GM19438 (cell line): Measurements from ENCODE around the gene KIRREL1.

Experiments
- ATAC-seq: cut with Tn5 transposase; IDR thresholded peaks from one replicate; pipeline ENCODE4 v1.9.1; 2021; ENCODE audit warnings: low read depth; ENCODE audit not compliant: unreplicated experiment

The KIRREL1 gene

GRCh38 chr1:158062174-158062573 is 68.7 kb downstream of the KIRREL1 start:
- ATAC-seq: no peak

DNA sequence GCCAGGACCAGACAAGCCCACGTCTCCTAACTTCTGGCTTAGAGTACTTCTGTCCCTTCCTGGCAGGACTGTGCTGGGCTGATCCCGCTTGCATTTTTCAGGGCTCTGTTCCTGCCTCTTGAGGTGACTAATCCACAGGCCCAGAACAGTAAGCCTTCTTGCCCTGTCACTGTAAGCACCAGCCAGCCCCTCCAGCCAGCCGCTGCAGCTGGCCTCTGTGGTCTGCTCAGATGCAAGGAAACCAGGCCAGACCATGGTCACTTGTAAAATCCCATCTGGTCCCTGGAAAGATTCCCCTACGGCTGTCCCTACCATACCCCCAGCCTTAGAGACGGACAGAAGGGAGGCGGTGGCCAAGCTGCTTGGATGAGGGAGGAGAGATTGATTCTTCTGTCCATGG is 74.2 kb downstream of the KIRREL1 start:
- no peak for ATAC-seq

DNA sequence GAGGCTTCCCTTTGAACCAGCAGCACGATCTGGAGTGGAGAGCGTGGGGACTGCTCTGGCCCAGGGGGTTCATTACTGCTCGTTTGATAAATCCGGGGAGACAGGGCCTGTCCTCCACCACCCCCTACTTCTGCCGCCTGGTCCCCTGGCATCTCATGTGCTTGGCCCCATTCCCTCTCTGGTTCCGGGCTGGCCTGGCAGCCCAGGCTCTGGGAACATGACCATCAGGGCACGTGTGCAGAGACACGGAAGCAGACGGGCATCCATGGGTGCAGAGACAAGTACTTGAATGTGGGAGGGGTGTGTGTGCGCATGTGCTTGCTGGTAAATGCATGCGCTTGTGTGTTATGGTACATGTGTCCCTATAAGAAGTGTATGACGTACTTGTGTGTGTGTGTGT is 75.5 kb downstream of the KIRREL1 start:
- no peak for ATAC-seq

- no peak for ATAC-seq
Measured at GRCh38 chr1:158071138-158071537, 77.7 kb downstream of the KIRREL1 start.

GRCh38 chr1:158075078-158075477 is 81.6 kb downstream of the KIRREL1 start:
- ATAC-seq: no peak

GRCh38 chr1:158076441-158076840 is 83.0 kb downstream of the KIRREL1 start:
- no peak for ATAC-seq

GRCh38 chr1:158077411-158078256 is 84.2 kb downstream of the KIRREL1 start:
- ATAC-seq: no peak

GRCh38 chr1:158078569-158079080 is 85.2 kb downstream of the KIRREL1 start:
- no peak for ATAC-seq

- ATAC-seq: no peak
Measured at GRCh38 chr1:158080066-158080465, 86.6 kb downstream of the KIRREL1 start.

GRCh38 chr1:158084336-158084735 is 90.9 kb downstream of the KIRREL1 start:
- ATAC-seq: no peak

DNA sequence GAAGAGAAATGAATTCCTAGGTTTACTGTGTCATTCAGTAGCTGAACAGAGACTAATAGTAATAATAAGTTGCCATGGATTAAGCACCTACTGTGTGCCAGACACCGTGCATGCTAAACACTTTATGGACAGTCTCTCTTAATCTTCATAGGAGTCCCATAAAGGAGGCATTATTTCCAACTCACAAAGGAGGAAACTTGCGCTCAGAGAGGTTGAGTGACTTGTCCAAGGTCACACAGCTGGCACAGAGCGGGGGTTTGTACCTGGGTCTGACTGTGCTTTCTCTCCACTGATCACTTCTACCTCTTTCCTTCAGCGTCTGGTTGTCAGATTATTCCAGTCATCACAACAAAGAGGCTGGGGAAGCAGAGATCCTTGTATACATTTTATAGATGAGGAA is 91.3 kb downstream of the KIRREL1 start:
- no peak for ATAC-seq

- peak; percentile 70 for ATAC-seq
Measured at GRCh38 chr1:158087320-158087927, 94.0 kb downstream of the KIRREL1 start.

- ATAC-seq: no peak
Measured at GRCh38 chr1:158089476-158089875, 96.0 kb downstream of the KIRREL1 start.

GRCh38 chr1:158089925-158090637 is 96.6 kb downstream of the KIRREL1 start:
- no peak for ATAC-seq

DNA sequence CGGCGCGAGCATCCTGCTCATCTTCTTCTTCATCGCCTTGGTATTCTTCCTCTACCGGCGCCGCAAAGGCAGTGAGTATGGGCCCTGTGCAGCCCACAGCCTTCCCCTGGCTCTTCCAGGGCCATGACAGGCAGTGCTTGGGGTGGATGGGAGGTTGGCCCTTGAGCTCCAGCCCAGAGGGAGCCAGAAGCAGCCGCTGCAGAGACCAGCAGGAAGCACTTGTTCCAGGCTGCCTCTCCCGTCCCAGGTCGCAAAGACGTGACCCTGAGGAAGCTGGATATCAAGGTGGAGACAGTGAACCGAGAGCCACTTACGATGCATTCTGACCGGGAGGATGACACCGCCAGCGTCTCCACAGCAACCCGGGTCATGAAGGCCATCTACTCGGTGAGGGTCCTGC is 99.9 kb downstream of the KIRREL1 start:
- ATAC-seq: no peak

DNA sequence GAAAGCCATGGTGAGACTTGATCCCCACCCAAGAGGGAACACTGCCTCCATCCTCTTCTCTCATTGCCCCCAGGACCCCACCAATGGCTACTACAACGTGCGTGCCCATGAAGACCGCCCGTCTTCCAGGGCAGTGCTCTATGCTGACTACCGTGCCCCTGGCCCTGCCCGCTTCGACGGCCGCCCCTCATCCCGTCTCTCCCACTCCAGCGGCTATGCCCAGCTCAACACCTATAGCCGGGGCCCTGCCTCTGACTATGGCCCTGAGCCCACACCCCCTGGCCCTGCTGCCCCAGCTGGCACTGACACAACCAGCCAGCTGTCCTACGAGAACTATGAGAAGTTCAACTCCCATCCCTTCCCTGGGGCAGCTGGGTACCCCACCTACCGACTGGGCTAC is 101.1 kb downstream of the KIRREL1 start:
- no peak for ATAC-seq

DNA sequence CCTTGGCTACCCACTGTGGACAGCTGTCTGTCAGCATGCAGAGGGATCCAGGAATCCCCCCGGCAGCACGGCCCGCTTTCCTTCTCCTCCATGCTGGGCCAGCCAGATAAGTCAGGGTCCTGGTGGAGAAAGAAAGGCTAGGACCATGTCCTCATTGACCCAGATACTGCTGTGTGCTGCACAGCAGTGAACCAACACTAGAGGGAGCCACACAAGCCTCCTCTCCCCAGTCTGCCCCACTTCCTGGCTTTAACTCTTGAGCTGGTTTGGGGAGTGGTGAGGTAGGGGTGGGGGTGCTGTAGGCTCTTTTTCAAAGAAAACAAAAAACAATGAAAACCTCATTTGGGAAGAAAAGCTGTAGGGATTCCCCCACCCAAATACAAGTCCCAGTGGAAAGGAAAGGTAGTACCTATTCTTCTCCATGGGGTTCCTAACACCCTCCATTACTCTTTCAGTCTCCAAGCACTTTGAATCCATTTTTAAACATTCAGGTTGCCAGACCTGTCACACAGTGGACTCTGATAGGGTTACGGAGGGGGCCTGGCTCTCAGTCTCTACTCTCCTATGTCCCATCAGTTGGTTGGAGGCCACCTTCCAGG is 102.4 kb downstream of the KIRREL1 start:
- ATAC-seq: no peak

- no peak for ATAC-seq
Measured at GRCh38 chr1:158098256-158098655, 104.8 kb downstream of the KIRREL1 start.

- ATAC-seq: no peak
Measured at GRCh38 chr1:158099185-158099584, 105.7 kb downstream of the KIRREL1 start.

DNA sequence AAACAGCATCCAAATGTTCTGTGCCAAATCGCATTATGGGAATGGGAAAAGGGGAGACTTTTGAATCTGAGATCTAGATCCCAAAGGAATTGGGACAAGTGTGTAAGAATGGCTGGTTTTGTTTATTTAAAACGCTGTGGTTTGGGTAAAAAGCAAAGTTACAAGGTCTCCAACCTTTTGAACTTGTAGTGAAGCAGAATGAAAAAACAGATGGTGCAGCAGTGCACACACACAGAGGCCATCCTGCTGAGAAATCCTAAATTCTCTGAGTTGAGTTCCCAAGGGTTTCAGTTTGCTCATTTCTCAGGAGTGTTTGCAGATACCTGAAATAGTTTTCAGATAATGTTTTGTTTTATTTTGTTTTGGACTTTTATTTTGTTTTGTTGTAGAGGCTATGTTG is 107.1 kb downstream of the KIRREL1 start:
- no peak for ATAC-seq

DNA sequence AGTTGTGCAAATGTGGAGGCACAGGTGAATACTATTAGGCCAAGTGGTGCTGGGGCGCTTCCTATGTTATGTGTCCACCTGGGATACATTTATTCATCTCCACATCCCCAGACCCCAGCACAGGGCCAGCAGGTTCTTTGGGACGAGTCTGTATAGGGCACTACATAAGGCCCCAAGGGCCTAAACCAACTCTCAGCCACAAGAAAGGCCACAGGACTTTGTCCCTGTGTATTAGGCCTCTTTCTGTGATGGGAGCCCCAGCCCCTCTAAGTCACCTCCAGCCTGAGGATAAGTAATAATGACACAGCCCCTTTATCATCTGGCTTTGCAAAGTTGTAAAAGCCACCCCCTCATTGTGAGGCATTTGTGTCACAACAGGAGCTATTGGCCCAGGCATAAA is 108.0 kb downstream of the KIRREL1 start:
- ATAC-seq: no peak
